Thoracic aorta (tissue), 2 donors: Measurements from ENCODE around the gene SEMA3G. TPM values are rescaled to one million over a fixed set of nuclear protein-coding genes. Genes with fewer than 3 reads are reported as not detected.

ENCODE experiments used
- ATAC-seq: fragments of 150-250 bp; one replicate; pipeline ENCODE4 v1.8.0; 2017; ENCODE audit warnings: low read depth; ENCODE audit not compliant: insufficient number of reproducible peaks, low FRiP score
- DNase-seq: peaks from one replicate; pipeline ENCODE4 v3.0.0-alpha.2; 2020; ENCODE audit warnings: low spot score
- H3K27ac ChIP-seq, 2 donors: fragments of 200-600 bp; sonication (generic); 1 replicate in 1 of 2; 2 replicates in 1 of 2; pipeline ENCODE4 v1.5.1; 2016; ENCODE audit warnings: mild to moderate bottlenecking in 2 of 2, moderate library complexity in 2 of 2
- H3K27me3 ChIP-seq: fragments of 200-600 bp; sonication (generic); replicated peaks from 2 replicates; pipeline ENCODE4 v1.6.0; 2016; ENCODE audit warnings: mild to moderate bottlenecking; ENCODE audit not compliant: insufficient read depth
- H3K36me3 ChIP-seq: fragments of 200-600 bp; sonication (generic); one replicate; pipeline ENCODE4 v1.5.1; 2016
- H3K4me1 ChIP-seq, 2 donors: fragments of 200-600 bp; sonication (generic); 1 replicate in 1 of 2; 2 replicates in 1 of 2; pipeline versions ENCODE4 v1.5.1 to v1.6.0; 2016; ENCODE audit warnings: low read depth in 2 of 2, mild to moderate bottlenecking in 1 of 2; ENCODE audit not compliant: control insufficient read depth in 1 of 2
- H3K4me3 ChIP-seq: fragments of 200-600 bp; sonication (generic); 2 replicates; pipeline ENCODE4 v1.5.1; 2016; ENCODE audit warnings: mild to moderate bottlenecking
- H3K9me3 ChIP-seq: fragments of 200-600 bp; sonication (generic); 2 replicates; pipeline ENCODE4 v1.5.1; 2016
- CTCF ChIP-seq: fragments of 200-600 bp; sonication (generic); IDR thresholded peaks from one replicate; pipeline ENCODE4 v1.5.1; 2019; ENCODE audit warnings: antibody characterized with exemption
- total RNA-seq, 2 donors: library from RNA; depleted of rRNA; stranded (reverse); fragments of >200 nt; gene quantifications; one replicate each; pipeline versions ENCODE4 v1.1.0 to v1.2.3, GENCODE V29; 2016

The SEMA3G gene
- total RNA-seq, 2 donors from 2014 or later: 16.8 to 18.1 TPM

- TF ChIP-seq CTCF: no peak
- Histone ChIP-seq H3K9me3 (no peaks in the 10 kb centered on the region), H3K4me3 (no peak overlapping the region), H3K4me1 (no peaks in the 10 kb centered on the region), H3K27ac (no peak overlapping the region), H3K36me3 (peaks cover 4% of the 10 kb centered on the region), H3K27me3 (no peaks in the 10 kb centered on the region)
- ATAC-seq: no peak
- no peak for DNase-seq
These were observed 21.7 kb downstream of the SEMA3G start for GRCh38 chr3:52423173-52423572.

GRCh38 chr3:52422669-52423068 is 22.2 kb downstream of the SEMA3G start:
- H3K4me3 ChIP-seq: no peak overlapping the region
- TF ChIP-seq CTCF: no peak
- DNase-seq: no peak
- no peaks in the 10 kb centered on the region for H3K27me3 ChIP-seq
- peaks cover 4% of the 10 kb centered on the region for H3K36me3 ChIP-seq
- H3K27ac ChIP-seq: no peak overlapping the region
- H3K9me3 ChIP-seq: no peaks in the 10 kb centered on the region
- H3K4me1 ChIP-seq: no peaks in the 10 kb centered on the region
- ATAC-seq: no peak

- Histone ChIP-seq H3K27ac (no peak overlapping the region), H3K4me1 (no peaks in the 10 kb centered on the region), H3K36me3 (peaks cover 4% of the 10 kb centered on the region), H3K4me3 (no peak overlapping the region), H3K27me3 (no peaks in the 10 kb centered on the region), H3K9me3 (no peaks in the 10 kb centered on the region)
- DNase-seq (no peak), ATAC-seq (no peak)
- no peak for TF ChIP-seq CTCF
These were observed 24.5 kb downstream of the SEMA3G start for GRCh38 chr3:52420388-52420787.

GRCh38 chr3:52415800-52416199 is 29.1 kb downstream of the SEMA3G start:
- no peak overlapping the region for H3K4me3 ChIP-seq
- ATAC-seq (no peak), DNase-seq (no peak)
- TF ChIP-seq CTCF: no peak
- H3K36me3 ChIP-seq: peaks cover 2% of the 10 kb centered on the region
- H3K4me1 ChIP-seq: peaks cover 11 to 24% of the 10 kb centered on the region in 2 donors
- no peaks in the 10 kb centered on the region for H3K9me3 ChIP-seq
- no peaks in the 10 kb centered on the region for H3K27me3 ChIP-seq
- H3K27ac ChIP-seq: no peak overlapping the region

- no peak for ATAC-seq
- Histone ChIP-seq H3K36me3 (peaks cover 39% of the 10 kb centered on the region), H3K27me3 (no peaks in the 10 kb centered on the region), H3K27ac (no peak overlapping the region), H3K9me3 (no peaks in the 10 kb centered on the region), H3K4me3 (no peak overlapping the region), H3K4me1 (peaks cover 21 to 46% of the 10 kb centered on the region in 2 donors)
- DNase-seq: no peak
- no peak for TF ChIP-seq CTCF
These were observed 36.4 kb downstream of the SEMA3G start for GRCh38 chr3:52408466-52408865.
